Effector memory CD4-positive, alpha-beta T cell (primary cell): ENCODE results near the gene CD276.
"Not testable (repeated sequence)": the region's sequence is repeated elsewhere in the genome, so short reads cannot be mapped to it uniquely, and the experiment has no call there.

ENCODE experiments used
- DNase-seq, 3 donors: peaks; one replicate each; pipeline ENCODE4 v3.0.0-alpha.2; 2020
- H3K27ac ChIP-seq: 2 replicates; pipeline ENCODE4 v1.7.0; 2013; ENCODE audit warnings: mild to moderate bottlenecking, low read length, moderate library complexity; ENCODE audit not compliant: insufficient read depth, poor library complexity, severe bottlenecking
- H3K27me3 ChIP-seq: replicated peaks from 2 replicates; pipeline ENCODE4 v1.7.0; 2013; ENCODE audit warnings: mild to moderate bottlenecking, low read length; ENCODE audit not compliant: insufficient read depth, control insufficient read depth, poor library complexity, severe bottlenecking
- H3K36me3 ChIP-seq: 2 replicates; pipeline ENCODE4 v1.7.0; 2013; ENCODE audit warnings: mild to moderate bottlenecking, low read length, moderate library complexity; ENCODE audit not compliant: control insufficient read depth, insufficient read depth
- H3K4me1 ChIP-seq: 2 replicates; pipeline ENCODE4 v1.7.0; 2013; ENCODE audit warnings: low read length, mild to moderate bottlenecking; ENCODE audit not compliant: control insufficient read depth, insufficient read depth, poor library complexity, severe bottlenecking
- H3K4me3 ChIP-seq: 2 replicates; pipeline ENCODE4 v1.7.0; 2013; ENCODE audit warnings: low read length, low read depth, mild to moderate bottlenecking; ENCODE audit not compliant: insufficient read depth, poor library complexity, severe bottlenecking
- H3K9me3 ChIP-seq: 2 replicates; pipeline ENCODE4 v1.7.0; 2013; ENCODE audit warnings: mild to moderate bottlenecking, low read length, moderate library complexity; ENCODE audit not compliant: control insufficient read depth

The CD276 gene

DNA sequence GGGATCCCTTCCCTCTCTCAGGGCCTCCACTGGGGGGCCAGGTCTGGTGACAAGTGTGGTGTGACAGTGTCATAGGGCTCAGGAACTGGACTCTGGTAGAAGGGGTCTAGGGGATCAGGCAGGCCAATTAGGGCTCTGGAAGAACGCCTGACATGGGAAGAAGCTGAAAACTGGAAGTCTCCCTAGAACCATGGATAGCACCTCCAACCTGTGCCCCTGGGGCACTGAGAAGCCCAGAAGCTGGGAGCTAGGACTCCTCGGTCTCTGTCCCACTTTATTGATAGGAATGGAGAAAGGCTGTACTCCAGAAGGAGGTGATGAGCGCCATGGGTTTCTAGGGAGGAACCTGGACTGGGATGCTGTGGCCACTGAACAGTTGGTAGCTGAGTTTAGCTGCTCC, 38.2 kb downstream of the CD276 start:
- Histone ChIP-seq H3K27me3 (no peaks in the 10 kb centered on the region), H3K4me3 (no peak overlapping the region), H3K4me1 (no peaks in the 10 kb centered on the region), H3K36me3 (no peaks in the 10 kb centered on the region), H3K9me3 (no peaks in the 10 kb centered on the region), H3K27ac (no peak overlapping the region)
- no peak for DNase-seq

DNA sequence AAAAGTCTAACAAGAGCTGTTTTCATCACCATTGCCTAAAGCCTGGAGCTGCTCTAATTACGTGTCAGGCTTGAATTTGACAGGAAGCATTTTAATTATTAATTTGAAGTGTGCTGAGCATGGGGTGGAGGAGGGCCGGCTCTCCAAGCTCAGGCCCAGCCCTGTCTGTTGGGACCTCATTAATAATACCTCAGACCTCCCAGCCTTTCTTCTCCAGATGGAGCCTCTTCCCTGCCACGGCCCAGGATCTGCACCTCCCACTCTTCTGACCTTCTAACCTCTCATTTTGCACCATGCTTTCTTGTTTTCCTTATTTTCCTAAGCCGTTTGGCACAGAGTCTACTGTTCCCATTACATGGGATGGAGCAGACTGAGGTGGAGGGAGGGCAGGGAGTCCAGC, 39.0 kb downstream of the CD276 start:
- no peak overlapping the region for H3K4me3 ChIP-seq
- no peaks in the 10 kb centered on the region for H3K4me1 ChIP-seq
- H3K9me3 ChIP-seq: no peaks in the 10 kb centered on the region
- no peaks in the 10 kb centered on the region for H3K36me3 ChIP-seq
- H3K27ac ChIP-seq: no peak overlapping the region
- DNase-seq: no peak
- no peaks in the 10 kb centered on the region for H3K27me3 ChIP-seq

DNA sequence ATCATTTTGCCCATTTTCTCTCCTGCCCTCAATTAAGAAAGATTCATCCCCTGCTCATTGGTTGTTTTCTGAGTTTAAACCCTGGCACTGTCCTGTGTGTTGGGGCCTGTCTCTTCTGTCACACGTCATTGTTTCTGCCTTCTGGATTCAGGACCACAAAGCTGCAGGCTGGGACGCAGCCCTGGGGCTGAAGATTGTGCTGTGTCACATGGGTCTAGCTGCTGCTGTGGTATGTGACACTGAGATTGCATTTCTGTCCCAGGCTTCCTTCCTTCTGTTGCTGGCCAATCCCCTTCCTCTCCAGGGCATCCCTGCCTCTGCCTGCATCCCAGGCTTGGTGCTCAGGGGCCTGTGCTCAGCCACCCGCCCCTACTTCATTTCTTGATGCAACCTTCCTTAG, 40.0 kb downstream of the CD276 start:
- no peak for DNase-seq
- H3K9me3 ChIP-seq: no peaks in the 10 kb centered on the region
- H3K27ac ChIP-seq: no peak overlapping the region
- H3K36me3 ChIP-seq: no peaks in the 10 kb centered on the region
- no peak overlapping the region for H3K4me3 ChIP-seq
- H3K27me3 ChIP-seq: no peaks in the 10 kb centered on the region
- H3K4me1 ChIP-seq: no peaks in the 10 kb centered on the region

DNA sequence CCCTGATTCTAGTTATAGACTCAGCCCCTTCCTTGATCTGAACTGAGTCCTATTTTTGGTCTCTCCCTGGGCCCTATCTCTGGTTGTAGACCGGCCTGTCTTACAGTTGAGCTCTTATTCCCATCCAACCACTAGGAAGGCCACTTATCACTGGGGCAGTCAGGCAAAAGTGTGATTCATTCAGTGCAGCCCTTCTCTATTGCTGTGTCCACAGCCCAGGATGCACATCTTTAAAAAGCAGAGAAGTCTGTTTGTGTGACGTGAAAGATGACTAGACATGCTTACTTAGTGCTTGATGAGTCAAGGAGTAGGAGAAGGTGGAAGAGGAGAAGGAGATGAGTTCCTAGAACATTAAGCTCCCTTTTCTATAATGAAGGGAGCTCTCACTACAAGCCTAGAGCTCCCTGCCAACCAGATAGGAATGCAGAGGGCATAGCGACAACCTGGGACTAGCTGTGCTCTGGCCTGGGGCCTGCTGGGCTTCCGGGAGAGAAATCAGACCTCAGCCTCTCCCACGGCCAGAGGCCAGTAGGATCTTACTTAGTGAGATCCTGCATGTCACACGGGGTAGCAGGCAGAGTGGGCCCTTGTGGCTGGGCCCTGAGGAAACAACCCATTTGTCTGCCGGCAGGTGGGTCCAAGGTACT, 43.3 kb downstream of the CD276 start:
- no peaks in the 10 kb centered on the region for H3K4me1 ChIP-seq
- no peak overlapping the region for H3K27ac ChIP-seq
- no peaks in the 10 kb centered on the region for H3K9me3 ChIP-seq
- H3K27me3 ChIP-seq: no peaks in the 10 kb centered on the region
- no peak overlapping the region for H3K4me3 ChIP-seq
- no peak for DNase-seq
- no peaks in the 10 kb centered on the region for H3K36me3 ChIP-seq

DNA sequence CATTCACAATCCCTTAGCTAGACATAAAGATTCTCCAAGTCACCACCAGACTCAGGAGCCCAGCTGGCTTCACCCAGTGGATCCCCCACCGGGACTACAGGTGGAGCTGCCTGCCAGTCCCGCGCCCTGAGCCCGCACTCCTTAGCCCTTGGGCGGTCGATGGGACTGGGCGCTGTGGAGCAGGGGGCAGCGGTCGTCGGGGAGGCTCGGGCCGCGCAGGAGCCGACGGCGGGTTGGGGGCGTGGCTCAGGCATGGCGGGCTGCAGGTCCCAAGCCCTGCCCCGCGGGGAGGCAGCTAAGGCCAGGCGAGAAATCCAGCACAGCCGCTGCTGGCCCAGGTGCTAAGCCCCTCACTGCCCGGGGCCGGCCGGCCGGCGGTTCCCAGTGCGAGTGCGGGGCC, 47.9 kb downstream of the CD276 start:
- not testable (repeated sequence) for H3K4me1 ChIP-seq, H3K9me3 ChIP-seq, H3K36me3 ChIP-seq, H3K4me3 ChIP-seq, H3K27me3 ChIP-seq, H3K27ac ChIP-seq, DNase-seq

DNA sequence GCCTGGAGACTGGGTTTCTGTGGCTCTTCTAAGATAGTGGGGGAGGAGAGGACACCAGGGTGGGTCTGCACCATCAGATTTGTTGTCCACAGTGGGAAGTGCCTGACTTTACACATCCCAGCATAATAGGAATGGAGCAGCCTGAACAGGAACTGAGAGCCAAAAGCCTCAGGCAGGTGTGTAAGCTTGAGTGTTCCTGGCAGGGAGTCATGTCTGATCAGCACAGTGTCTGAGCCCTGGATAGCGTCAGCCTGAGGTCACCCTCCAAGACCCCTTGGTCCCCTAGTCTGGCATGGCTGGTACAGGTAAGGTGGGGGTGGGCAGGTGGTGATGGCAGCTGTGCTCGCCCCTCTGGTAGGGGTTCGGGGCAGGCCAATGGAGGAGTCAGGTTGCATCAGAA, 48.7 kb downstream of the CD276 start:
- Histone ChIP-seq H3K4me1 (no peaks in the 10 kb centered on the region), H3K9me3 (no peaks in the 10 kb centered on the region), H3K27me3 (no peaks in the 10 kb centered on the region), H3K36me3 (no peaks in the 10 kb centered on the region), H3K27ac (no peak overlapping the region), H3K4me3 (no peak overlapping the region)
- no peak for DNase-seq

DNA sequence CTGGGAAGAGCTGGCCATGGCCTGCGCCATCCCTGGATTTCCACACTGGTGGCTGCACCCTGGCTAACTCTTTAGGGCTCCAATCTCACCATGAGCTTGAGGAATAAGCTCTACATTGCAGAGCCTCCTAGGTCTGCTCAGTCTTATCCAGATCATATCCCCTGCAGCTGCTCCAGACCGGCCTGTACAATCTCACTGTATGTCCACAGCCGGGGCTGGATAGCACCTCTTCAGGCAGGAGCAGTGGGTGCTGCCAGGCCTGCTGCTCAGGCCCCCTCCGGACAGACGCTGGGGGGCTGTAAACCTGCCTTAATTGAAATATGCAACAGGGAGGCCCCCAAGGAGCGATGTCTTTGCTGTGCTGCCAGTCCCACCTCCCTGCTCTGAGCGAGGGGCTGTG, 53.4 kb downstream of the CD276 start:
- H3K27me3 ChIP-seq: no peaks in the 10 kb centered on the region
- DNase-seq: no peak
- H3K9me3 ChIP-seq: no peaks in the 10 kb centered on the region
- no peaks in the 10 kb centered on the region for H3K4me1 ChIP-seq
- H3K36me3 ChIP-seq: no peaks in the 10 kb centered on the region
- H3K4me3 ChIP-seq: no peak overlapping the region
- H3K27ac ChIP-seq: no peak overlapping the region

DNA sequence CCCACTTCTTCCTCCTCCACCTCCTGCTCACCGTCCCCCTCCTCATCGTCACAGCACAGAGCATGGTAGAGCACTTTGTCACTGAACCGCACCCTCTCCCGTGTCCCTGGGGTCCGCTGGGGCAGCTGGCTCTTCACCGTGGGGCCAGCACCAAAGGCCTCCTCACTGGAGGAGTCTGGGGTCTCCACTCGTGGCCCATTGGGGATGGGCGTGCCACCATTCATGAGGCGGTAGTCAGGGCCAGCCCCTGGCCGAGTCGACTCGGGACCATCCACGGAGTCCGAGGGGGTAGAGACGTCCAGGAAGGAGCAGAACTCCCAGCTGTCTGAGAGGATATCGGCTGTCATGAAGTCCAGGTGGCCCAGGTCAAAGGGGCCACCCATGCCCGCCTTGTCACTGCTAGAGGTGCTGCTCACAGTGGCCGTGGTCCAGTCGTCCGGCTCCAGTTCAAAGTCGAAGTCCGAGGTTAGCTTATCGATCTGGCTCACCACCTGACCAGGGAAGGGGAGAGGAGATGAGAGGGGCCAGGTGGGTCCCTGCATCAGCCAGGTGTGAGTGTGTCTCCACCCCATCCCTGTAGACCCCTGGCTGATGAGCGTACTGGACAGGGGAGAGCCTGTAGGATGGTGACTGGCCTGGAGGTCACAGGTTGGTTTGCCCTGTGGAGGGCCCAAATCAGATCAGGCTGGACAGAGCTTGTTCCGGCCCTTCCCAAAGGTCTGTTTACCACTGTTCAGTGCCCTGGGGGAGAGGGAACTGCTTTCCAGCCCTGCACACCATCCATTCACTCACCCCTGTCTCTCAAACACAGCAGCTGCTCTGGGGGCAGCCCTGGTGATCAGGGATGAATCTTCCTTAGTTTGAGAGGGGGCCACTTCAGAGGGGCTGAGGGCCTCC, 56.2 kb downstream of the CD276 start:
- H3K36me3 ChIP-seq: no peaks in the 10 kb centered on the region
- no peaks in the 10 kb centered on the region for H3K27me3 ChIP-seq
- no peak overlapping the region for H3K27ac ChIP-seq
- H3K4me1 ChIP-seq: no peaks in the 10 kb centered on the region
- no peaks in the 10 kb centered on the region for H3K9me3 ChIP-seq
- H3K4me3 ChIP-seq: no peak overlapping the region
- DNase-seq: no peak

DNA sequence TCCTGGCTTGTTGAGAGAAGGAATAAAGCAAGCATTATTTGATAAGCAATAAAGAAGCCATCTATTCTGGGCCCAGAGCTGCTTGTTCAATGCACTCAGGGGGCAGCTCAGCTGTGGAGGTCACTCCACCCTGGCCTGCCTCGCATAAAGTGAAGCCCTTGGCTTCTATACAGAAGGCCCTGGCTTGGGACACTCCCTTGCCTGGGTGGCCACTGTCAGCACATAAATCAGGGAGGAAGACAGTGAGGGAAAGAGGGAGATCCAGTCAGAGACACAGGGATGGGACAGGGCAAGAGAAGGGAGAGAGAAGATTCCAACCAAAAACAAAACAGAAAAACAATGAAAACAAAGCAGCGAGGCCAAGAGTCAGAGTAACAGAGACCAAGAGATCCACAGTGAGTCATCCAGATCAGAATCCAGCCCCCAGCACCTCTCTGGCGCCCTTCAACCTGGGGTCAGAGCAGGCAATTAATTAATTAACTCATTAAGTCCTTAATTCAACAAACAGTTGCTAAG, 57.2 kb downstream of the CD276 start:
- DNase-seq: no peak

DNA sequence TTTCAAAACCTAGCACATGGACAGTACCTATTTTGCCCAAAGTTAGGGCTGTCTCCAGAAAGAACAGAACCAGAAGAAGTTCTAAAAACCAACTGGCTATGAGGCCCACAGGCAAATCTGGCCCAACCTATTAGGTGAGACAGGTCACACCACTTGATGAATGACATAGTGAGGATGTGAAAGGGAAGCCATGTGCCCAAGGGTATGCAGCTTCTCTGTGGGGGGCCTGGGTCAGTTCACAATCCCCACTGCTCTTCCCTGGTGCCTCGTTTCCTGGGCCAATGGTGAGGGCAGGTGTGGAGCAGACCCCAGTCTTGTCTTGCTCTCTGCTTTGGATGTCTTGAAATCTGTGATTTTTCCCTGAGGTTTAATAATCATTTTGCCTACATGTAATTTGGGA, 60.1 kb downstream of the CD276 start:
- Histone ChIP-seq H3K27me3 (peaks cover 5% of the 10 kb centered on the region), H3K9me3 (no peaks in the 10 kb centered on the region), H3K36me3 (no peaks in the 10 kb centered on the region), H3K4me3 (no peak overlapping the region), H3K27ac (no peak overlapping the region), H3K4me1 (no peaks in the 10 kb centered on the region)
- DNase-seq: no peak

More for the DNA sequence above, 57.2 kb downstream of the CD276 start:
- Histone ChIP-seq H3K4me3 (no peak overlapping the region), H3K36me3 (no peaks in the 10 kb centered on the region), H3K27me3 (no peaks in the 10 kb centered on the region), H3K27ac (no peak overlapping the region), H3K4me1 (no peaks in the 10 kb centered on the region), H3K9me3 (no peaks in the 10 kb centered on the region)
